Activated CD8-positive, alpha-beta memory T cell treated with anti-CD3 and anti-CD28 coated beads, Interleukin-2, amount 50 U/mL, for 1 hour (primary cell): Measurements from ENCODE around the gene EXOSC3.
"Not testable (repeated sequence)": the region's sequence is repeated elsewhere in the genome, so short reads cannot be mapped to it uniquely, and the experiment has no call there.

Experiments
- DNase-seq: peaks from one replicate; pipeline ENCODE4 v3.0.0-alpha.2; 2020; ENCODE audit errors: extremely low read depth

Gene EXOSC3

GRCh38 chr9:37784616-37785483, at the start of gene EXOSC3:
Gene EXOSC3 (minus strand): TSS chr9:37785064. CDS start chr9:37785044, 20 bp downstream.
- peak; percentile 45 for DNase-seq

GRCh38 chr9:37827483-37828165, 42.8 kb upstream of the EXOSC3 start:
- DNase-seq, result no peak

GRCh38 chr9:37825174-37825573, 40.3 kb upstream of the EXOSC3 start:
- DNase-seq, result not testable (repeated sequence)

- no peak for DNase-seq
These were observed 35.3 kb upstream of the EXOSC3 start for GRCh38 chr9:37820142-37820541.

GRCh38 chr9:37818849-37819248, 34.0 kb upstream of the EXOSC3 start:
- no peak for DNase-seq

GRCh38 chr9:37812773-37813379, 28.0 kb upstream of the EXOSC3 start:
- DNase-seq, result no peak

GRCh38 chr9:37811906-37812476, 27.1 kb upstream of the EXOSC3 start:
- DNase-seq, result no peak

- DNase-seq, result not testable (repeated sequence)
These were observed 24.8 kb upstream of the EXOSC3 start for GRCh38 chr9:37809676-37810075.

- no peak for DNase-seq
These were observed 21.4 kb upstream of the EXOSC3 start for GRCh38 chr9:37806271-37806670.

- no peak for DNase-seq
These were observed 17.3 kb upstream of the EXOSC3 start for GRCh38 chr9:37801959-37802711.

GRCh38 chr9:37801287-37801850, 16.5 kb upstream of the EXOSC3 start:
- DNase-seq, result no peak

- peak; percentile 65 for DNase-seq
These were observed 15.9 kb upstream of the EXOSC3 start, which contains the start of gene DCAF10 for GRCh38 chr9:37800631-37801286. Gene DCAF10 (plus strand): TSS chr9:37800797. CDS start chr9:37800867, 70 bp downstream.

- DNase-seq, result no peak
These were observed 13.8 kb upstream of the EXOSC3 start for GRCh38 chr9:37798677-37799076.

GRCh38 chr9:37796232-37796631, 11.4 kb upstream of the EXOSC3 start:
- DNase-seq, result no peak

GRCh38 chr9:37792122-37792521, 7.3 kb upstream of the EXOSC3 start:
- no peak for DNase-seq

- DNase-seq, result no peak
These were observed 5.2 kb upstream of the EXOSC3 start for GRCh38 chr9:37790096-37790495.

GRCh38 chr9:37788332-37788731, 3.5 kb upstream of the EXOSC3 start:
- DNase-seq, result no peak

- DNase-seq, result no peak
These were observed 2.2 kb upstream of the EXOSC3 start for GRCh38 chr9:37787059-37787458.

GRCh38 chr9:37784291-37784615, 611 bp downstream of the EXOSC3 start:
- no peak for DNase-seq

GRCh38 chr9:37778534-37778933, 6.3 kb downstream of the EXOSC3 start:
- no peak for DNase-seq

- DNase-seq, result no peak
These were observed 8.5 kb downstream of the EXOSC3 start for GRCh38 chr9:37776328-37776727.
